ENCODE measurements around the gene YIF1B.
"Not testable (repeated sequence)": the region's sequence is repeated elsewhere in the genome, so short reads cannot be mapped to it uniquely, and the experiment has no call there.

Gene YIF1B, protein sequence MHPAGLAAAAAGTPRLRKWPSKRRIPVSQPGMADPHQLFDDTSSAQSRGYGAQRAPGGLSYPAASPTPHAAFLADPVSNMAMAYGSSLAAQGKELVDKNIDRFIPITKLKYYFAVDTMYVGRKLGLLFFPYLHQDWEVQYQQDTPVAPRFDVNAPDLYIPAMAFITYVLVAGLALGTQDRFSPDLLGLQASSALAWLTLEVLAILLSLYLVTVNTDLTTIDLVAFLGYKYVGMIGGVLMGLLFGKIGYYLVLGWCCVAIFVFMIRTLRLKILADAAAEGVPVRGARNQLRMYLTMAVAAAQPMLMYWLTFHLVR

DNA sequence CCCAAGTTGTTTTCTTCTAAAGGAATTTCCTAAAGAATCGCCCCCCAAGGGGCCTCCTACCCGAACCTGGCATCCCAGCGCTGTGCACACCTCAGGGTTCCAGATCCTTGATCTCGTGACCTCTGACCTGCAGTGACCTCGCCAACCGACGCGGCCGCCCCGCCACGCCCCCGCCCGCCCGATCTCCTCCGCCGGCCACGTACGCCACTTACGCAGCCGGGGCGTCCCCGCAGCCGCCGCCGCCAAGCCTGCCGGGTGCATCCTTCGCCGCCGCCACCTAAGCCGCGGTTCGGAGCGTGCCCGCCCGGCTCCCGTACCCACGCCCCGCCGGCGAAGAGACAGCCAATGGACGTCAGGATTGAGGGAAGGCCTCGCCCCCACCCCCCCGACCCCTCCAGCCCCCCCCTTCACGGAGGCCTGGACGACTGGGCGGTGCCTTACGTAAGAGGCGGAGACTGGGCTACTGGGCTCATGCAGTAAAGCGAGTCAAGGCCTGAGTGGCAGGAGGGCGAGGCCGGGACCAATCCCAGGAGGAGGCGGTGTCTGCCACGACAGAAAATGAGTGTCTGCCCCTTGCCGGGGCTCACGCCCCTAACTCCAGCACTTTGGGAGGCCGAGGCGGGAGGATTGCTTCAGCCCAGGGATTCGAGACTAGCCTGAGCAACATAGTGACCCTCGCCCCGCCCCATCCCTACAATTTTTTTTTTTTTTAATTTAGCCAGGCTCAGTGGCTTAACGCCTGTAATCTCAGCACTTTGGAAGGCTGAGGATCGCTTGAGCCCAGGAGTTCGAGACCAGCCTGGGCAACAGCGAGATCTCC, at the start of gene YIF1B:
YIF1B (minus strand) TSS at position 291 of the 820 bp plus-strand sequence; CDS start at position 261, 30 bp downstream.
- H3K4me3 ChIP-seq (replicated peaks; ENCODE audit: low read depth, low read length): peak within 1 kb of the TSS; percentile 85
- peak; percentile 97 for DNase-seq (ENCODE audit: low read depth)
- TF ChIP-seq, protein P1, sequence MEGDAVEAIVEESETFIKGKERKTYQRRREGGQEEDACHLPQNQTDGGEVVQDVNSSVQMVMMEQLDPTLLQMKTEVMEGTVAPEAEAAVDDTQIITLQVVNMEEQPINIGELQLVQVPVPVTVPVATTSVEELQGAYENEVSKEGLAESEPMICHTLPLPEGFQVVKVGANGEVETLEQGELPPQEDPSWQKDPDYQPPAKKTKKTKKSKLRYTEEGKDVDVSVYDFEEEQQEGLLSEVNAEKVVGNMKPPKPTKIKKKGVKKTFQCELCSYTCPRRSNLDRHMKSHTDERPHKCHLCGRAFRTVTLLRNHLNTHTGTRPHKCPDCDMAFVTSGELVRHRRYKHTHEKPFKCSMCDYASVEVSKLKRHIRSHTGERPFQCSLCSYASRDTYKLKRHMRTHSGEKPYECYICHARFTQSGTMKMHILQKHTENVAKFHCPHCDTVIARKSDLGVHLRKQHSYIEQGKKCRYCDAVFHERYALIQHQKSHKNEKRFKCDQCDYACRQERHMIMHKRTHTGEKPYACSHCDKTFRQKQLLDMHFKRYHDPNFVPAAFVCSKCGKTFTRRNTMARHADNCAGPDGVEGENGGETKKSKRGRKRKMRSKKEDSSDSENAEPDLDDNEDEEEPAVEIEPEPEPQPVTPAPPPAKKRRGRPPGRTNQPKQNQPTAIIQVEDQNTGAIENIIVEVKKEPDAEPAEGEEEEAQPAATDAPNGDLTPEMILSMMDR (IDR thresholded peaks at IDR 0.05; ENCODE audit: low read length, missing control alignments): no peak

DNA sequence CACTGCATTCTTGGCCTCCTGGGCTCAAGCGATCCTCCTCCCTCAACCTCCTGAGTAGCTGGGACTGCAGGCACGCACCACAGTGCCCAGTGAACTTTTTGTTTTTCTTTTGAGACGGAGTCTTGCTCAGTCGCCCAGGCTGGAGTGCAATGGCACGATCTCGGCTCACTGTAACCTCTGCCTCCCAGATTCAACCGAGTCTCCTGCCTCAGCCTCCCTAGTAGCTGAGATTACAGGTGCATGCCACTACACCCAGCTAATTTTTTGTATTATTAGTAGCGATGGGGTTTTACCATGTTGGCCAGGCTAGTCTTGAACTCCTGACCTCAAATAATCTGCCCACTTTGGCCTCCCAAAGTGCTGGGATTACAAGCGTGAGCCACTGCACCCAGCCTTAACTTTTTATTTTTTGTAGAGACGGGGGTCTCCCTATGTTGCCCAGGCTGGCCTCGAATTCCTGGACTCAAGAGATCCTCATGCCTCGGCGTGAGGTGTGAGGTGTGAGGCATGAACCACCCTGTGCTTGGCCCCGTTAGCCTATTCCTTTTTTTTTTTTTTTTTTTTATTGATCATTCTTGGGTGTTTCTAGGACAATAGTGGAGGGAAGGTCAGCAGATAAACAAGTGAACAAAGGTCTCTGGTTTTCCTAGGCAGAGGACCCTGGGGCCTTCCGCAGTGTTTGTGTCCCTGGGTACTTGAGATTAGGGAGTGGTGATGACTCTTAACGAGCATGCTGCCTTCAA, 47.4 kb upstream of the YIF1B start:
- peak overlapping the region; percentile 62 for H3K4me3 ChIP-seq (replicated peaks; ENCODE audit: low read depth, low read length)
- not testable (repeated sequence) for DNase-seq (ENCODE audit: low read depth)

DNA sequence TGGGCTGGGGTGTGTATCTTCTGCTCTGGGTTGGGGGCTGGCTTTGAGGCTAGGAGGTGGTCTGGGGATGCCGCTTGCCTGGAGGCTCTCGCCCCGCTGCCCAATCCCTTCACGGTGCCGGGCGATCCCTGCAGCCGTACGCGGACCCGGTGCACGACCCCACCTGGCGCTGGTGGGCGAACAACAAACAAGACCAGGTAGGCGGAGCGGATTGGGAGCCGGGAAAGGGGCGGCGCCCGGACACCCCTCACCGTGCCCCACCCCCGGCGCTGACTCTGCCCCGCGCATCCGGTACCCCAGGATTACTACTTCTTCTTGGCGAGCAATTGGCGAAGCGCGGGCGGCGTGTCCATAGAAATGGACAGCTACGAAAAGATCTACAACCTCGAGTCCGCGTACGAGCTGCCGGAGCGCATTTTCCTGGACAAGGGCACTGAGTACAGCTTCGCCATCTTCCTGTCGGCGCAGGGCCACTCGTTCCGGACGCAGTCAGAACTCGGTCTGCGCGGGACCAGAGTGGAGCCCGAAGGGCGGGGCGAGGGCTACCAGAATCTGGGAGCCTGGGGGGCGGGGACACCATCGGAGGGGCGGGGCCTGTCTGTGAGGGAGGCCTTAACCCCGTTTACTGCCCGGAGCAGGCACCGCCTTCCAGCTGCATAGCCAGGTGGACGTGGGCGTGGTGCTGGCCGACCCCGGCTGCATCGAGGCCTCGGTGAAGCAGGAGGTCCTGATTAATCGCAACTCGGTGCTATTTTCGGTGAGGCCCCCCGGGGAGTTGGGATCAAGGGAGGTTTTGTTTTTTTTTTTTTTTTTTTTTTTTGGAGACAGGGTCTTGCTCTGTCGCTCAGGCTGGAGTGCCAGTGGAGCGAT, 46.6 kb upstream of the YIF1B start:
- peak; percentile 49 for DNase-seq (ENCODE audit: low read depth)
- TF ChIP-seq, protein P1 (IDR thresholded peaks at IDR 0.05; ENCODE audit: low read length, missing control alignments): no peak
- H3K4me3 ChIP-seq (replicated peaks; ENCODE audit: low read depth, low read length): peak overlapping the region; percentile 62

DNA sequence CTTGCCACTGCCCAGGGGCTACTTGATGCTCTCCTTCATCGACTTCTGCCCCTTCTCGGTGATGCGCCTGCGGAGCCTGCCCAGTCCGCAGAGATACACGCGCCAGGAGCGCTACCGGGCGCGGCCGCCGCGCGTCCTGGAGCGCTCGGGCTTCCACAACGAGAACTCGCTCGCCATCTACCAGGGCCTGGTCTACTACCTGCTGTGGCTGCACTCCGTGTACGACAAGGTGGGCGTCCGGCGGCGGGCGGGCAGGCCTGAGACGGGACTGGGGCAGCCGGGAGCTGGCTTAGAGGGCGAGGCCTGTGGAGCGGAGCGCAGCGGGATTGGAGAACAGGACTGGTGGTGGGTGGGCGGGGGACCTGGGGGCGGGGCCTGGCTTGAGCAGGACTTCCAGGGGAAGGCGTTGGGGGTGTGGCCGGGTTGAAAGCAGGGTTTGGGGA, 45.9 kb upstream of the YIF1B start:
- peak overlapping the region; percentile 62 for H3K4me3 ChIP-seq (replicated peaks; ENCODE audit: low read depth, low read length)
- DNase-seq (ENCODE audit: low read depth): peak; percentile 65
- TF ChIP-seq, protein P1 (IDR thresholded peaks at IDR 0.05; ENCODE audit: low read length, missing control alignments): no peak

DNA sequence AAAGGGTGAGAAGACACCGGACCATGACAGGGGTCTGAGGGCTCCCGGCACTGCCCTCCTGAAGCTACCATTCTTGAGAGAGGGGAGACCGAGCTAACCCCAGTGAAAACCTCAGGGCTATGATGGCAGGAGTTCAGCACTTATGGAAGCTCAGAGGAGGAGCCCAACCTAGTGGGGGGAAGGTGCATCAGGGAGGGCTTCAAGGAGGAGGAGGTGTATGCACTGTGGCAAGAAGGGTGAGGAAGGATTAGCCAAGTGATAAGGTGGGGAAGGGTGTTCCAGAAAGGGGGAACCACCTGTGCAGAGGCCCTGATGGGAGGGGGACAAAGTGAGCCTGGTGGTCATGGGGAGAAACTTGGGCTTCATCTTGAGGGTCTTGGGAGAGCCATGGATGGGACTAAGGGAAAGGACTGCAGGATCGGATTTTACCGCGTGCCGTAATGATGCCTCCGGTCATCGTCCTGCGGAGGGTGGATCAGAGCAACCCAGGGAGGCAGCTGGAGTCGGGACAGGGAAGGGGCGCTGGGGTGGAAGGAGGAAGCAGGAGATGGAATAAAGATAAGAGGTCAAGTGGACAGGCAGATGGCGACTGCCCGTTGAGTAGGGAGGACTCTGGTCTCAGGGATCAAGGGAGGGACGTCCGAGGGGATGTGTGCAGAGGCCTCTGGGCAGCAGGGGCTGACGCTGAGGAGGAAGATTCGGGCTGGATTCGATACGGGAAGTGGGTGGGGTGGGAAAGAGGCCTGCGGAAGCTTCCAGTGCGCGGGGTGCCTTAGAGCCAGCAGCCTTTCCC, 45.3 kb upstream of the YIF1B start:
- TF ChIP-seq, protein P1 (IDR thresholded peaks at IDR 0.05; ENCODE audit: low read length, missing control alignments): no peak
- H3K4me3 ChIP-seq (replicated peaks; ENCODE audit: low read depth, low read length): peak overlapping the region; percentile 62
- DNase-seq (ENCODE audit: low read depth): no peak

DNA sequence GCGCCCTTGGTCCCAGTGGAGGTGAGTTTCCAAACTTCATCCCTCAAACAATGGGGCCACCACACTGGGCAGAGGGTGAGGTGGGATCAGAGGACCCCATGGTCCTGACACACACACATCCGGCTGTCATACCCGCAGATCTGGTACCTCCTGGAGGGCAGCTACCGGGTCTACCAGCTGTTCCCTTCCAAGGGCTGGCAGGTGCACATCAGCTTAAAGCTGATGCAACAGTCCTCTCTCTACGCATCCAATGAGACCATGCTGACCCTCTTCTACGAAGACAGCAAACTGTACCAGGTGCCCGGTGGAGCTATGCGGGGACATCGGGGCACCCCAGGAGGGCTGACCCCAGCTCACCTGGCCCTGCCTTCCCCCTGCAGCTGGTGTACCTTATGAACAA, 44.6 kb upstream of the YIF1B start:
- no peak for DNase-seq (ENCODE audit: low read depth)
- TF ChIP-seq, protein P1 (IDR thresholded peaks at IDR 0.05; ENCODE audit: low read length, missing control alignments): no peak

More for the DNA sequence above, 44.6 kb upstream of the YIF1B start:
- no peak overlapping the region for H3K4me3 ChIP-seq (replicated peaks; ENCODE audit: low read depth, low read length)

Measured in fibroblast of pulmonary artery (primary cell).